Hippocampal formation (tissue), 2 donors: Measurements from ENCODE around the gene AP1M2.

Source experiments
- DNase-seq, 2 donors: peaks; one replicate each; lab custom pipeline; 2025; lab: John Stamatoyannopoulos, UW

Gene AP1M2

GRCh38 chr19:10587022-10587838, at the start of gene AP1M2:
Gene AP1M2, minus strand, starts transcription at chr19:10587312. Its CDS starts 81 bp downstream, at chr19:10587231.
- DNase-seq = no peak

DNA sequence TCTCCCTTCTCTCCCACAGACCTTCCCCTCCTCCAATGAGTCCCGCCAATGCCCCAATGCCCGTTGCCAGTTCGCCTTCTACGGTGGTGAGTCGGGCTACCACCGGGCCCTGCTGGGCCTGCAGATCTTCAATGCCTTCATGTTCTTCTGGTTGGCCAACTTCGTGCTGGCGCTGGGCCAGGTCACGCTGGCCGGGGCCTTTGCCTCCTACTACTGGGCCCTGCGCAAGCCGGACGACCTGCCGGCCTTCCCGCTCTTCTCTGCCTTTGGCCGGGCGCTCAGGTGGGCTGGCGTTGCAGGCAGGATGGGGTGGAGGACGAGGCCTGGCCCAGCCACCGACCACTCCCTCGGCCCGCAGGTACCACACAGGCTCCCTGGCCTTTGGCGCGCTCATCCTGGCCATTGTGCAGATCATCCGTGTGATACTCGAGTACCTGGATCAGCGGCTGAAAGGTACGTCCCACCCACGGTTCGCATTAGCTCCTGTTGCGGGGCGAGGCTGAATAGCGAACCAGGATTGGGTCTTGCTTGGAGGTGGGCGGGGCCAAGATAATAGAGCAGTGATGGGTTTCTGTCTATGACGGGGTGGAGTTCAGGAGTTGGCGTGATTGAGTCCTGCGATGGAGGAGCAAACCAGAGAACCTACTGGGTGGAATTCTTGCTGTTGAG, 49.3 kb upstream of the AP1M2 start:
- no peak for DNase-seq

GRCh38 chr19:10634963-10635362, 47.9 kb upstream of the AP1M2 start:
- DNase-seq = no peak

- no peak for DNase-seq
Measured at GRCh38 chr19:10634430-10634829, 47.3 kb upstream of the AP1M2 start.

GRCh38 chr19:10631874-10632273, 44.8 kb upstream of the AP1M2 start:
- no peak for DNase-seq

DNA sequence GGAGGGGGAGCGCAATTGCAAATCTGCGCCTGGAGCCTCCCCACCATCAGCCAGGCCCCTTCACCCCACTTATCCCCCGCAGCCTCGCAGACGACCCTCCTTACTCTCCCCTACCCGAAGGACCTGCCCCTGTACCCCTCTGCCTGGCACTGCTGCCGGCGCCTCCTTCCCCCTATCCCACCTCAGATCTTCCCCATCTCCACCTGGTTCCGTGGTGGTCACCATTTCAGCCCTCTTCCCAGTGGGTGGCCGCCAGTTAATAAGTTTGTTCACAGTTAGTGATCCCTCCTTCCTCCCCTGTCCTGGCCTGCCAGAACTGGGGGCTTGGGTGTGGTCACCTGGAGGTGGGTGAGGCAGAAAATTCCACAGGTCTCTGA, 38.6 kb upstream of the AP1M2 start:
- DNase-seq = no peak

- peak; percentile 71 to 74 for DNase-seq
Measured at GRCh38 chr19:10625003-10625761, 38.1 kb upstream of the AP1M2 start, which contains the start of gene SLC44A2. Gene SLC44A2, plus strand, starts transcription at chr19:10625553. Its CDS starts 81 bp downstream, at chr19:10625634.

GRCh38 chr19:10624585-10624984, 37.5 kb upstream of the AP1M2 start:
- DNase-seq = no peak

DNA sequence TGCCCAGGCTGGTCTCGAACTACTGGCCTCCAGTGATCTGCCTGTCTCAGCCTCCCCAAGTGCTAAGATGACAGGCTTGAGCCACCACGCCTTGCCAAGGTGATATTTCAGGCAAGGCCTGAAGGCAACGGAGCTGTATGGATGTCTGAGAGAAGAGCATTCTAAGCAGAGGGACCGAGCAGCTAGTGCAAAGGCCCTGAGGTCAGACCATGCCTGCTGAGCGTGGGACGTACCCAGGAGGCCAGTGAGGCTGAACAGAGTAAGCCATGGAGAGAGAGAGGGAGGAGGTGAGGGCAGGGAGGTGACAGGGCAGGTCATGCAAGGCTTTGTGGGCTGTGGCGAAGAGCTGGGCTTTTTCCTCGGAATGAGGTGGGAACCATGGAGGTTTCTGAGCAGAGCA, 34.9 kb upstream of the AP1M2 start:
- no peak for DNase-seq

DNA sequence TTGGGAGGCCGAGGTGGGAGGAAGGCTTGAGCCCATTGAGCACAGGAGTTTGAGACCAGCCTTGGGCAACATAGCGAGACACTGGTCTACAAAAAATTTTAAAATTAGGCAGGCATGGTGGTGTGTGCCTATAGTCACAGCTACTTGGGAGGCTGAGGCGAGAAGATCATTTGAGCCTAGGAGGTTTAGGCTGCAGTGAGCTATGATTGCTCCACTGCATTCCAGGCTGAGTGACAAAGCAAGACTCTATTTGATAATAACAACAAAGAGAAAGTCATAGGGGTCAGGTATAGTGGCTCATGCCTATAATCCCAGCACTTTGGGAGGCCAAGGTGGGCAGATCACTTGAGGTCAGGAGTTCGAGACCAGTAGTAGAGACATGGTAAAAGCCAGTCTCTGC, 33.7 kb upstream of the AP1M2 start:
- DNase-seq = no peak

DNA sequence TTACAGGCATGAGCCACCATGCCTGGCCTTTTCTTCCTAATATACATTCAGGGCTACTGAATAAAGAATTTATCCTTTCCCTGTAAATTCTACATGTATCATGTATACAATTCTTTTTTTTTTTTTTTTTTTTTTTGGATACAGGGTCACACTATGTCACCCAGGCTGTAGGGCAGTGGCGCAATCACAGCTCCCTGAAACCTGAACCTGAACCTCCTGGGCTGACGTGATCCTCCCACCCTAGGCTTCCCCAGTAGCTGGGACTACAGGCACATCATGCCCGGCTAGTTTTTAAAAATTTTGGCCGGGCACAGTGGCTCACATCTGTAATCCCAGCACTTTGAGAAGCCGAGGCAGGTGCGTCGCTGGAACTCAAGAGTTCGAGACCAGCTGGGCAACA, 31.7 kb upstream of the AP1M2 start:
- no peak for DNase-seq

DNA sequence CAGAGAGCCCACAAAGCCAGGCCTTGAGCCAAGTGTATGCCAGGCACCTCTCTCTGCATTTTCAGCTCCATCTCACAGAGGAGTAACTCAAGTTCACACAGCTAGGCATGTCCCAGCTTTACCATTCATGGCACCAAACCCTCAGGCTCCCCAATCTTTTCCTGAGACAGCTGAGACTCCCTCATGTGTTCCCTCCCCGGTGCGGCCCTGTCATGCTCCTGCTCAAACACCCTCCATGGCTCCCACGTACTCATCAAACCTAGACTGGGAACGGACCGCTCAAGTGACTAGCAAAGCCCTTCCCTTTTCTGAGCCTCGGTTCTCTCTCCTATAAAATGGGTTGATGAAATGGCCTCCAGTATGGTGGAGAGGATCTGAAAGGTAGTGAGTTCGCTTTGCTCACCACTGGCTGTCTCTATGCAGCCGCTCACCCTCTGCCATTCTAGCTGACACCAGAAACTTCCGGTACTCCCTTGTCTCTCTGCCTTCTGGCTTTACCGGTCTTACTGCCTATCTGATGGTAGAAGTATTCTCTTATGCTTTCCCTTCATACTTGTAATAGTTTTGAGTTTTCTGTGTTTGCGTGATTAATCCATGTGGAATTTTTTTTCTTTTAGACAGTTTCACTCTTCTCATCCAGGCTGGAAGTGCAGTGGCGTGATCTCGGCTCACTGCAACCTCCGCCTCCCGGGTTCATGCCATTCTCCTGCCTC, 30.5 kb upstream of the AP1M2 start:
- no peak for DNase-seq

GRCh38 chr19:10615429-10616023, 28.4 kb upstream of the AP1M2 start:
- DNase-seq = no peak

DNA sequence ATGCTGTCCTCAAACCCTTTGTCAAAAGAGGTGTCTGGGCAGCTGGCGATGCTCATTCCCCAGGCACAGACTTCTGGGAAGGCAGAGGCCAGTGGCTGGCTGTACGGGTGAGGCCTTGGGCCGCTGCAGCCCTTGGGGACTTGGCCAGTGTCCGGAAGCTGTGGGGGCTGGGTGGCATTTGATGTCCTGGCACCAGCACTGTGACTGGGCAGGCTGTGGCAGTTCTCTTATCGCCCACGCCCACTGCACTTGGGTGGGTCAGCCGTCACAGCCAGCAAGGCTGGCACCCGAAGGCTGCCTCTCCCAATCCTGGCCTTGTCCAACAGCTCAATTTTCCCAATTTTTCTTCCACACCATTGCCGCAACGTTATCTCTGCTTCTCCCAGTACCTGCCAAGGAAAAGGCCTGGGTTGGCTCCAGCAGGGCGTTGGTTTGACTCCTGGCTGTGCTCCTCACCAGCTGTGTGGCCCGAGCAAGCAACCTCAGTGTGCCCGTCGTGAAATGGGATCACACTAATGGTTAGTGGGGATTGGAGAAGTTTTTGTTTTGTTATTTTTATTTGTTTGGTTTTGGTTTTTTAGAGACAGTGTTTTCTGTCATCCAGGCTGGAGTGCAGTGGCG, 25.5 kb upstream of the AP1M2 start:
- peak; percentile 41 to 70 for DNase-seq

- DNase-seq = no peak
Measured at GRCh38 chr19:10611907-10612306, 24.8 kb upstream of the AP1M2 start.

DNA sequence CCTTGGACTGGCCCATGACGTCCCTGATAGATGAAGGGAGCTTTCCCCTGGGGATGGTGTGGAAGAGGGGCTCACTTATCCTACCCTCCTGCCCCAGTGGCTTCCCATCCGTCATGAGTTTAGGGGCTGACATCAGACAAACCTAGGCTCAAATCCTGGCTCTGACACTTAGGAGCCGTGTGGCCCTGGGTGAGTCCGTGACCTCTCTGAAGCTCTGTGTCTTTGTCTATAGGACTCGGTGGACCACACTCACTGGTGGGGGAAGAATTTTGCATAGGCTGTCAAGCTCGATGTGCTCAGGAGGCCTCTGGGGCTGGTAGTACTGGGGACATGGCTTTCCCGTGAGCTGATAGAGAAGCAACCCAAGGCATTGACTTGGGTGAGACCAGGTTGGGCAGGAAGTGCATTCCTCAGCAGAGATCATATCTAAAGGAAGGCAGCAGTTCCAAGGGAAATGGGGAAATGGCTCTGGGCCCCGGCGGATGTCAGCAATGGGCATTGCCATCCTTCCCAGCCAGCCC, 17.4 kb upstream of the AP1M2 start:
- DNase-seq = no peak

DNA sequence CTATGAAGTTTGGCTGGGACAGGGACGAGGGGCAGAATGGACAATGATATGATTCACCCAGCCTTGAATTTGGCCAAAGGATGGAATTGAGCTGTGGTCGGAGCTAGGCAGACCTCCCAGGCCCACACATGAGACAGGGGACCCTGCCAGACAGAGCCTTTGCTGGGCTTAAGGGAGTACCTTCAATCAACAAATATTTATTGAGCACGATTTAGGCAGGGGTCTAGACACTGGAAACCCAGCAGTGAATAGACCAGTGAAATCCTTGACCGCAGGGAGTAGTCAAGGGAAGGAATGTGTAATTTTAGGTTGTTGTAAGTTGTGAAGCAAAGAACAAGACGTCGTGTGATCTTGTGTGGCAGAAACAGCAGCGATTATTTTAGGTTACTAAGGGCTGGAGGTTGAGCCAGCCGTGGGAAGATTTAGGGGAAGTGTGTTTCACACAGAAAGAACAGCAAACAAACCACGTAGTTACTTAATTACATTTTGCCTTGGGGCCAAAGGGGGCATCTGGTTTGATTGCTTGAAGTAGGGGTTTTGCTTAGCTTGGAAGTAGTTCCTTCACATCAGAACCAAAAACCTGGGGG, 16.9 kb upstream of the AP1M2 start:
- DNase-seq = peak; percentile 3 to 11

- DNase-seq = no peak
Measured at GRCh38 chr19:10603084-10603872, 16.2 kb upstream of the AP1M2 start.

DNA sequence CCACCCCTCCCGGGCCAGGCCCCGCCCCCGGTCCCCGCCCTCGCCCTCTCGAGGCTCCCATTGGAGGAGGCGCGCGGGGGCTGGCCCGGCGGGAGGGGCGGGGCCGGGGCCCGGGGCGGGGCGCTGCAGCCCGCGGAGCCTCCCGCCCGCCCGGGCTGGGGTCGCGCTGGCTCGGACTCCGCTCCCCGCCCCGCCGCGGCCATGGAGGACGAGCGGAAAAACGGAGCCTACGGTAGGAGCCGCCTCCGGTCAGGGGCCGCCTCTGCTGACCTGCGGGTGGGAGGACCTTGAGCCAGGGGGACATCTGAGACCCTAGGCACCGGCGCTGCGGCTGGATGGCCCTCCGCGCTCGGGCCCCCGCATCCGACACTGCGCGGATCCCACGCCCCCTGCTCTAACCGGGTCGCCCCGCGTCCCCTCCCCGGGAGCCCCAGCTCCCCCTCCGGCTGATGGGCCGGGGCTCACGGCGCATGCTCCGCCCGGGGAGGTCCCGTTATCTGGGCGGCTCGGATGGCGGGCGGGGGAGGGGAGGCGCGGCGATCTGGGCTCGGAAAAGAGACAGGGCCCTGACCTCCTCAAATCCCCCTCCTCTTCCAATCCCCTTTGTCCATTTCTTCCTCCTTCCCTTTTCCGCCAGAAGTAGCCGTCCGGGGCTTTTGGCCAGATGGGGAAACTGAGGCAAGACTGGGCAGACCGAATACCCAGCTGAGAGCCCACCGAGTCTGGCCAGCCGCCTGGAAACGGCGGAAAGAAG, 15.4 kb upstream of the AP1M2 start:
- DNase-seq = peak; percentile 68 to 80
